Ovary (tissue), 3 donors: ENCODE data around the gene LRRC43.

Source experiments
- CTCF ChIP-seq, 3 donors: fragments of 450-650 bp in 2 of 3; fragments of 200-600 bp in 1 of 3; IDR thresholded peaks; one replicate each; pipeline versions ENCODE4 v1.5.1 to v1.8.0; 2016 to 2022; ENCODE audit warnings: antibody characterized with exemption in 3 of 3, mild to moderate bottlenecking in 1 of 3
- EP300 ChIP-seq: sonication (generic); formaldehyde crosslinking; IDR thresholded peaks from one replicate; pipeline ENCODE4 v1.6.1; 2017; ENCODE audit warnings: antibody characterized with exemption
- POLR2A ChIP-seq: fragments of 450-650 bp; IDR thresholded peaks from one replicate; pipeline ENCODE4 v1.6.1; 2017; ENCODE audit warnings: antibody characterized with exemption, mild to moderate bottlenecking, moderate library complexity
- donor health status: DM: no; HTN: no; CAD: no.

- no peak for TF ChIP-seq POLR2A
- no peak for TF ChIP-seq EP300
- no peak for TF ChIP-seq CTCF (IDR thresholded peaks at IDR 0.05)
Measured at GRCh38 chr12:122243965-122244364, 61.0 kb downstream of the LRRC43 start.
